ENCODE data around the gene AHSP. TPM values are rescaled to one million over a fixed set of nuclear protein-coding genes. Genes with fewer than 3 reads are reported as not detected.
A peak's percentile ranks its signal among the peaks of the same experiment; 100 is the strongest.

AHSP gene
- 1 to 10 TPM in 1 of 4 donors, not detected in 3; 1.2 TPM for total RNA-seq

GRCh38 chr16:31527734-31528274, at the start of gene AHSP:
AHSP (plus strand) TSS chr16:31527900; CDS start chr16:31528140, 240 bp downstream.
- no peaks in the 10 kb centered on the region for H3K9me3 ChIP-seq
- TF ChIP-seq EP300 (IDR thresholded peaks at IDR 0.05) (no peak), POLR2A (IDR thresholded peaks at IDR 0.05; ENCODE audit: low read depth) (no peak), CTCF (IDR thresholded peaks at IDR 0.05) (no peak)
- H3K27ac ChIP-seq (replicated peaks in 1 of 4), result peak within 1 kb of the TSS in 1 of 4 donors; percentile 62
- 81% methylated on average over 6 of the region's 6 CpGs for WGBS
- peaks cover 0 to 36% (median 0%) of the 10 kb centered on the region in 4 donors for H3K27me3 ChIP-seq
- intact Hi-C loops (cut with DNase I), result no loop called here
- peaks cover 2 to 17% (median 17%) of the 10 kb centered on the region in 4 donors for H3K4me1 ChIP-seq
- no peak for DNase-seq (ENCODE audit: extremely low spot score)
- H3K36me3 ChIP-seq, result no peaks in the 10 kb centered on the region
- H3K4me3 ChIP-seq, result peak within 1 kb of the TSS; percentile 46 to 61 (median 50)

- H3K4me3 ChIP-seq, result no peak overlapping the region
- peaks cover 6 to 64% (median 53%) of the 10 kb centered on the region in 4 donors for H3K4me1 ChIP-seq
- H3K9me3 ChIP-seq, result no peaks in the 10 kb centered on the region
- H3K27me3 ChIP-seq, result no peaks in the 10 kb centered on the region
- no peak for DNase-seq (ENCODE audit: extremely low spot score)
- H3K27ac ChIP-seq (replicated peaks in 1 of 4), result peak overlapping the region in 1 of 4 donors; percentile 2
- peaks cover 38 to 51% (median 43%) of the 10 kb centered on the region in 4 donors for H3K36me3 ChIP-seq
- WGBS, result 72% methylated on average over 3 of the region's 3 CpGs
- no peak for TF ChIP-seq CTCF (IDR thresholded peaks at IDR 0.05)
- no peak for TF ChIP-seq EP300 (IDR thresholded peaks at IDR 0.05)
- no peak for TF ChIP-seq POLR2A (IDR thresholded peaks at IDR 0.05; ENCODE audit: low read depth)
- no peak for TF ChIP-seq POLR2AphosphoS5 (IDR thresholded peaks at IDR 0.05)
- intact Hi-C loops (cut with DNase I), result no loop called here
These were observed 48.7 kb upstream of the AHSP start for GRCh38 chr16:31478956-31479355.

- Histone ChIP-seq H3K9me3 (no peaks in the 10 kb centered on the region), H3K27ac (replicated peaks in 1 of 4) (no peak overlapping the region), H3K36me3 (peaks cover 30 to 43% (median 35%) of the 10 kb centered on the region in 4 donors), H3K4me3 (no peak overlapping the region), H3K4me1 (peaks cover 5 to 56% (median 45%) of the 10 kb centered on the region in 4 donors), H3K27me3 (peaks cover 0 to under 1% (median 0%) of the 10 kb centered on the region in 4 donors)
- DNase-seq (ENCODE audit: extremely low spot score), result no peak
- TF ChIP-seq POLR2AphosphoS5 (IDR thresholded peaks at IDR 0.05), result peak in 1 of 2 donors; percentile 65
- no peak for TF ChIP-seq EP300 (IDR thresholded peaks at IDR 0.05)
- WGBS, result 85% methylated on average over 9 of the region's 9 CpGs
- intact Hi-C loops (cut with DNase I), result no loop called here
These were observed 47.9 kb upstream of the AHSP start for GRCh38 chr16:31479751-31480150.

GRCh38 chr16:31480851-31481536, 46.7 kb upstream of the AHSP start:
- no peak for DNase-seq (ENCODE audit: extremely low spot score)
- WGBS, result 25% methylated on average over 7 of the region's 7 CpGs

More at GRCh38 chr16:31480851-31481536, 46.7 kb upstream of the AHSP start:
- Histone ChIP-seq H3K9me3 (no peaks in the 10 kb centered on the region), H3K4me1 (peaks cover 5 to 43% (median 34%) of the 10 kb centered on the region in 4 donors), H3K36me3 (peaks cover 17 to 30% (median 23%) of the 10 kb centered on the region in 4 donors), H3K27ac (replicated peaks in 1 of 4) (no peak overlapping the region), H3K4me3 (no peak overlapping the region), H3K27me3 (peaks cover 0 to 13% (median 0%) of the 10 kb centered on the region in 4 donors)
- intact Hi-C loops (cut with DNase I), result no loop called here
- TF ChIP-seq POLR2A (IDR thresholded peaks at IDR 0.05; ENCODE audit: low read depth) (no peak), CTCF (IDR thresholded peaks at IDR 0.05) (no peak), POLR2AphosphoS5 (IDR thresholded peaks at IDR 0.05) (peak in 1 of 2 donors; percentile 74)

Measured in esophagus muscularis mucosa (tissue), 4 donors.